Choroid plexus epithelial cell (primary cell): ENCODE data around the gene FGF3.
"Not testable (repeated sequence)": the region's sequence is repeated elsewhere in the genome, so short reads cannot be mapped to it uniquely, and the experiment has no call there.

Experiments
- DNase-seq: peaks from one replicate; pipeline ENCODE4 v3.0.0-alpha.2; 2010; ENCODE audit warnings: low read depth
- H3K4me3 ChIP-seq: 2 replicates; pipeline ENCODE4 v1.5.1; 2011; ENCODE audit warnings: low read depth, mild to moderate bottlenecking, control low read depth, low read length, moderate library complexity
- CTCF ChIP-seq: conservative IDR thresholded peaks from 2 replicates; pipeline ENCODE4 v1.5.1; 2011; ENCODE audit warnings: low read depth, mild to moderate bottlenecking, control low read depth, inconsistent platforms, low read length, moderate library complexity

FGF3 gene

DNA sequence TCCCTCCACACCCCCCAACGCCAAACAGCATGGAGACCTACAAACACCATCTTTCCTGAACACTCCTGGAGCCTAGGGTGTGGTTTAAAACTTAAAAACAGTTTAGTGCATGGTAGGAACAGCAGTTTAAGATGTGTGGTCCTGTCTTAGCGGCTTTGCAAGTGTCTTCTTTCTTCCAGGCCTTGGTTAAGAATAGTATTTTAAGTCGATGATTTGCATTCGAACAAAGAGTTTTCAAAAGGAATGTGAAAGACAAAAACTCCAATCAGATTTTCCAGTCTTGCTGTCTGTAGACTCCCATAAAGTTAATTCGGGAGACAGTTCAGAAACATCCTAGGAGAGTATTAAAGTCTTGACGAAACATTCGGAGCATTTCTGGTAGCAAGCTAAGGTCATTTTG is 47.8 kb downstream of the FGF3 start:
- TF ChIP-seq CTCF, result no peak
- DNase-seq, result no peak
- H3K4me3 ChIP-seq, result no peak overlapping the region

GRCh38 chr11:69770540-69770939 is 48.7 kb downstream of the FGF3 start:
- no peak for DNase-seq
- H3K4me3 ChIP-seq, result no peak overlapping the region
- TF ChIP-seq CTCF, result no peak

DNA sequence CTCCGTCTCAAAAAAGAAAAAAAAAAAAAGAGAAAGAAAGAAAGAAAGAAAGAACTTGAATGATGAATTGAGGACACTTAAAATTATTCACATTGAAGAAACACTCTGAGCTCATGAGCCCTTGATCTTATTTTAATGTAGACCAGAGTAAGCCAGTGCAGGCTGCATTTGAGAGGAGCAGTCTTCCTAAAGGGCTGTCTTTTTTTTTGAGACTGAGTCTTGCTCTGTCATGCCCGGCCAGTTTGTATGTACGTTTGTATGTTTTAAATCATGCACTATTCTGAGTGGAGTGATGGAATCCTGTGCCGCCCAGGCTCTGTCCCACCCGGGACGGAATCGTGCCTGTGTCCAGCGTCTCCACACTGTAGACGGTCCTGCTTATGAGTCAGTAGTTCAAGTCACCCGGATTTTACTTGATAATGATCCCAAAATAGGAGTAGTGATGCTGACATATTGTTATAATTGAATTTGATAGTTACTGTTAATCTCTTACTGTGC is 53.7 kb downstream of the FGF3 start:
- no peak for TF ChIP-seq CTCF
- no peak for DNase-seq
- H3K4me3 ChIP-seq, result no peak overlapping the region

GRCh38 chr11:69764918-69765317 is 54.3 kb downstream of the FGF3 start:
- not testable (repeated sequence) for DNase-seq, H3K4me3 ChIP-seq

- DNase-seq, result no peak
- no peak for TF ChIP-seq CTCF
- H3K4me3 ChIP-seq, result no peak overlapping the region
Observed at GRCh38 chr11:69760319-69760718, 58.9 kb downstream of the FGF3 start.
